Calu3 (cell line): ENCODE data around the gene DAD1. TPM values are rescaled to one million over a fixed set of nuclear protein-coding genes. Genes with fewer than 3 reads are reported as not detected.

Experiments
- BruUV-seq: library from RNA; stranded (reverse); fragments of 400-500 nt; replicated peaks from 2 replicates; lab custom pipeline; 2021; lab: Mats Ljungman, UMichigan
- CTCF ChIA-PET: fragments of 300-600 bp; sonication (Branson Sonifier 250); formaldehyde crosslinking; loops from one replicate; lab custom pipeline; 2022; ENCODE audit warnings: antibody characterized with exemption; lab: Charles Lee
- DNase-seq: peaks from one replicate; pipeline ENCODE4 v3.0.0; 2022
- H3K27ac Mint-ChIP-seq: one replicate; pipeline ENCODE4 v1.8.0; 2022; ENCODE audit warnings: mixed read lengths; ENCODE audit not compliant: unreplicated experiment
- H3K27me3 Mint-ChIP-seq: one replicate; pipeline ENCODE4 v1.8.0; 2022; ENCODE audit warnings: mixed read lengths; ENCODE audit not compliant: unreplicated experiment
- H3K36me3 Mint-ChIP-seq: one replicate; pipeline ENCODE4 v1.8.0; 2022; ENCODE audit warnings: mild to moderate bottlenecking, moderate library complexity, mixed read lengths; ENCODE audit not compliant: insufficient read depth, unreplicated experiment
- H3K4me1 Mint-ChIP-seq: one replicate; pipeline ENCODE4 v1.8.0; 2022; ENCODE audit warnings: mild to moderate bottlenecking, low read depth, mixed read lengths; ENCODE audit not compliant: unreplicated experiment
- H3K4me3 Mint-ChIP-seq: one replicate; pipeline ENCODE4 v1.8.0; 2022; ENCODE audit warnings: mild to moderate bottlenecking, low read depth, moderate library complexity, mixed read lengths; ENCODE audit not compliant: unreplicated experiment
- H3K9me3 Mint-ChIP-seq: one replicate; pipeline ENCODE4 v1.8.0; 2022; ENCODE audit warnings: low read depth, mixed read lengths; ENCODE audit not compliant: unreplicated experiment
- CTCF ChIP-seq: fragments of 200-600 bp; IDR thresholded peaks from one replicate; pipeline ENCODE4 v1.8.0; 2022; ENCODE audit warnings: antibody characterized with exemption; ENCODE audit not compliant: unreplicated experiment
- intact Hi-C: fragments of 100-400 bp; cut with micrococcal nuclease; formaldehyde crosslinking; loops from one replicate; pipeline ENCODE4 v1.10.0; 2022; ENCODE audit not compliant: unreplicated experiment
- total RNA-seq: library from RNA; stranded (reverse); gene quantifications from 2 replicates; pipeline ENCODE4 v1.2.3, GENCODE V29; 2022

The DAD1 gene
- total RNA-seq, 1 experiment from 2014 or later: 197 TPM

- CTCF ChIA-PET: no interaction called here
- no peak for DNase-seq
- intact Hi-C loops: no loop called here
- Mint-ChIP-seq H3K36me3 (no peaks in the 10 kb centered on the region), H3K4me3 (no peak overlapping the region), H3K4me1 (peaks cover 14% of the 10 kb centered on the region), H3K27me3 (no peaks in the 10 kb centered on the region), H3K9me3 (no peaks in the 10 kb centered on the region), H3K27ac (no peak overlapping the region)
- no TSS peak for BruUV-seq
- no peak for TF ChIP-seq CTCF
These were observed 54.5 kb downstream of the DAD1 start for GRCh38 chr14:22534547-22534946.

- Mint-ChIP-seq H3K4me1 (peaks cover 14% of the 10 kb centered on the region), H3K27me3 (no peaks in the 10 kb centered on the region), H3K4me3 (no peak overlapping the region), H3K36me3 (no peaks in the 10 kb centered on the region), H3K27ac (no peak overlapping the region), H3K9me3 (no peaks in the 10 kb centered on the region)
- CTCF ChIA-PET: interaction anchor here (1.0 kb wide), 1 partner anchor 9 kb away, joined by 3 read pairs; no protein-coding TSS in a partner anchor
- TF ChIP-seq CTCF: no peak
- DNase-seq: no peak
- no TSS peak for BruUV-seq
- intact Hi-C loops: no loop called here
These were observed 55.2 kb downstream of the DAD1 start for GRCh38 chr14:22533739-22534359.

GRCh38 chr14:22533057-22533704 is 55.8 kb downstream of the DAD1 start:
- CTCF ChIA-PET: interaction anchor here (1.0 kb wide), 1 partner anchor 9 kb away, joined by 3 read pairs; no protein-coding TSS in a partner anchor
- no peak for TF ChIP-seq CTCF
- Mint-ChIP-seq H3K9me3 (no peaks in the 10 kb centered on the region), H3K27ac (no peak overlapping the region), H3K4me1 (peaks cover 14% of the 10 kb centered on the region), H3K36me3 (no peaks in the 10 kb centered on the region), H3K27me3 (no peaks in the 10 kb centered on the region), H3K4me3 (no peak overlapping the region)
- BruUV-seq: no TSS peak
- no peak for DNase-seq
- intact Hi-C loops: no loop called here

- no peak for DNase-seq
- no peak overlapping the region for H3K4me3 Mint-ChIP-seq
- intact Hi-C loops: no loop called here
- no peak overlapping the region for H3K27ac Mint-ChIP-seq
- peaks cover 12% of the 10 kb centered on the region for H3K4me1 Mint-ChIP-seq
- no peaks in the 10 kb centered on the region for H3K9me3 Mint-ChIP-seq
- TF ChIP-seq CTCF: no peak
- BruUV-seq: no TSS peak
- no peaks in the 10 kb centered on the region for H3K27me3 Mint-ChIP-seq
- no peaks in the 10 kb centered on the region for H3K36me3 Mint-ChIP-seq
- CTCF ChIA-PET: interaction anchor here (1.0 to 1.1 kb wide), 2 partner anchors 8 to 14 kb away, joined by 3 read pairs; no protein-coding TSS in a partner anchor
These were observed 56.5 kb downstream of the DAD1 start for GRCh38 chr14:22532345-22533056.
